Heart right ventricle (tissue), 16 donors: ENCODE results near the gene PRKD2. TPM values are rescaled to one million over a fixed set of nuclear protein-coding genes. Genes with fewer than 3 reads are reported as not detected.
A peak's percentile ranks its signal among the peaks of the same experiment; 100 is the strongest.
"Not testable (repeated sequence)": the region's sequence is repeated elsewhere in the genome, so short reads cannot be mapped to it uniquely, and the experiment has no call there.

Experiments
- ATAC-seq, 8 donors: fragments of 200-7000 bp; cut with Tn5 transposase; one replicate each; pipeline ENCODE4 v1.9.1; 2020; ENCODE audit warnings: mild to moderate bottlenecking in 8 of 8, moderate library complexity in 8 of 8, moderate number of reproducible peaks in 1 of 8
- DNase-seq, 2 donors: peaks; one replicate each; pipeline ENCODE4 v3.0.0-alpha.2; 2020
- H3K27ac ChIP-seq, 10 donors: fragments of 200-600 bp; sonication (generic) in 2 of 10; one replicate each; pipeline versions ENCODE4 v1.5.0 to v1.8.0; 2020 to 2022; ENCODE audit warnings: mild to moderate bottlenecking in 3 of 10
- H3K27me3 ChIP-seq, 7 donors: fragments of 200-600 bp; one replicate each; pipeline ENCODE4 v1.8.0; 2021 to 2022; ENCODE audit warnings: mild to moderate bottlenecking in 2 of 7
- H3K36me3 ChIP-seq, 9 donors: fragments of 200-600 bp; sonication (generic) in 1 of 9; one replicate each; pipeline versions ENCODE4 v1.5.0 to v1.8.0; 2020 to 2022; ENCODE audit warnings: mild to moderate bottlenecking in 2 of 9
- H3K4me1 ChIP-seq, 9 donors: fragments of 200-600 bp; sonication (generic) in 1 of 9; one replicate each; pipeline versions ENCODE4 v1.5.0 to v1.8.0; 2020 to 2022; ENCODE audit warnings: mild to moderate bottlenecking in 4 of 9
- H3K4me3 ChIP-seq, 10 donors: fragments of 200-600 bp; sonication (generic) in 2 of 10; one replicate each; pipeline versions ENCODE4 v1.5.0 to v1.8.0; 2020 to 2022; ENCODE audit warnings: mild to moderate bottlenecking in 7 of 10, moderate library complexity in 2 of 10
- H3K9me3 ChIP-seq, 11 donors: fragments of 200-600 bp in 10 of 11; sonication (generic) in 2 of 11; one replicate each; pipeline versions ENCODE4 v1.5.0 to v1.8.0; 2013 to 2022; ENCODE audit warnings: mild to moderate bottlenecking in 2 of 11, control low read depth in 1 of 11, moderate library complexity in 1 of 11
- CTCF ChIP-seq, 9 donors: fragments of 200-600 bp; sonication (generic) in 2 of 9; IDR thresholded peaks; one replicate each; pipeline versions ENCODE4 v1.5.0 to v1.8.0; 2021 to 2022; ENCODE audit warnings: antibody characterized with exemption in 9 of 9, mild to moderate bottlenecking in 5 of 9, moderate library complexity in 1 of 9
- WGBS, 2 donors: extraction: QIAGEN DNeasy Blood & Tissue Kit; methylation state at CpG; one replicate each; pipeline ENCODE4 v1.1.7; 2013; ENCODE audit warnings: inconsistent platforms in 1 of 2; 5-methylcytosine and 5-hydroxymethylcytosine counted together
- intact Hi-C, 10 donors: fragments of 100-400 bp; cut with DNase I; formaldehyde crosslinking; loops; one replicate each; pipeline versions ENCODE4 v1.11.1 to v1.14.2; 2022
- polyA plus RNA-seq, 2 donors: library from polyadenylated mRNA; stranded (reverse); fragments of 200-250 nt; gene quantifications; one replicate each; pipeline ENCODE4 v1.2.3, GENCODE V29; 2013
- total RNA-seq, 10 donors: library from RNA; stranded (reverse); fragmentation: NEBNext Ultra II Directional in 3 of 10; extraction: Animal tissue kit (Norgen Biotek cat#: 25700) in 3 of 10; gene quantifications; one replicate each; pipeline versions ENCODE4 v1.2.1 to v1.2.4, GENCODE V29; 2021 to 2023
- donor health status: Arrhythmogenic right ventricular cardiomyopathy.
- donor health status: ischemic (EF 13 %, LVEDD 7.1; RV severe dilation, severe dysfunction).
- donor health status: healthy with polysubstance abuse.
- donor health status: DM: no; HTN: yes; CAD: no.
- donor health status: DM: no; HTN: no; CAD: no.
- donor health status: ischemic (EF 25% LVEDD 6.9; RV normal size, moderate dysfunction).
- donor health status: ischemic (EF 25% LVEDD 5.7; RV mildly dilated, moderate dysfunction).
- donor health status: healthy.
- donor health status: DM: yes; HTN: yes; CAD: no.
- donor health status: Ischemic cardiomyopathy.
- donor health status: ischemic (EF 35%, LVEDD 5.7; RV mildly dilated, moderate dysfunction).
- donor health status: nonischemic (EF 11% LVEDD 7.7; RV severe dilation, severe dysfunction).
- donor health status: DM: yes; HTN: yes; CAD: no.
- donor health status: PGD.
- donor health status: ischemic (EF 29% LVEDD 5.4; RV normal size, mild dysfunction).
- donor health status: nonischemic (EF 23%, LVEDD 6.1; RV moderate dilation, normal function).

PRKD2 gene
- total and polyA plus RNA-seq, 12 donors, result 11.7 to 22.7 (median 13.8) TPM

GRCh38 chr19:46715975-46716671 is 791 bp downstream of the PRKD2 start:
- Histone ChIP-seq H3K4me1 (peaks cover 8 to 59% (median 45%) of the 10 kb centered on the region in 9 donors), H3K27ac (peak overlapping the region; percentile 48 to 95 (median 90)), H3K36me3 (peaks cover 0 to 44% (median 16%) of the 10 kb centered on the region in 9 donors), H3K27me3 (no peaks in the 10 kb centered on the region), H3K9me3 (no peaks in the 10 kb centered on the region), H3K4me3 (peak overlapping the region; percentile 48 to 97 (median 84))
- no peak for DNase-seq
- WGBS, 2 donors, result 2% methylated on average over 40 to 42 of the region's 42 CpGs
- intact Hi-C loops, result no loop called here
- TF ChIP-seq CTCF (IDR thresholded peaks at IDR 0.05), result peak in 2 of 9 donors; percentile 11 to 21
- ATAC-seq, result no peak

GRCh38 chr19:46715620-46715974 is 1.3 kb downstream of the PRKD2 start:
- H3K27me3 ChIP-seq, result no peaks in the 10 kb centered on the region
- peaks cover 8 to 59% (median 45%) of the 10 kb centered on the region in 9 donors for H3K4me1 ChIP-seq
- H3K4me3 ChIP-seq, result peak overlapping the region; percentile 48 to 97 (median 84)
- intact Hi-C loops, result no loop called here
- peak overlapping the region; percentile 48 to 95 (median 90) for H3K27ac ChIP-seq
- WGBS, 2 donors, result 30 to 37% methylated on average over 8 of the region's 8 CpGs
- no peak for TF ChIP-seq CTCF (IDR thresholded peaks at IDR 0.05)
- H3K9me3 ChIP-seq, result no peaks in the 10 kb centered on the region
- H3K36me3 ChIP-seq, result peaks cover 0 to 44% (median 11%) of the 10 kb centered on the region in 9 donors
- no peak for ATAC-seq
- DNase-seq, result no peak

- Histone ChIP-seq H3K36me3 (peaks cover 0 to 44% (median 5%) of the 10 kb centered on the region in 9 donors), H3K27ac (peak overlapping the region; percentile 48 to 95 (median 90)), H3K4me1 (peaks cover 8 to 58% (median 45%) of the 10 kb centered on the region in 9 donors), H3K4me3 (peak overlapping the region; percentile 26 to 97 (median 76)), H3K9me3 (no peaks in the 10 kb centered on the region), H3K27me3 (no peaks in the 10 kb centered on the region)
- no peak for TF ChIP-seq CTCF (IDR thresholded peaks at IDR 0.05)
- ATAC-seq, result peak in 5 of 8 donors; percentile 1 to 21 (median 10)
- intact Hi-C loops, result no loop called here
- WGBS, 2 donors, result 8 to 10% methylated on average over 12 of the region's 12 CpGs
- DNase-seq, result no peak
These were observed 2.3 kb downstream of the PRKD2 start for GRCh38 chr19:46714444-46715106.

GRCh38 chr19:46713781-46714443 is 3.0 kb downstream of the PRKD2 start:
- intact Hi-C loops, result loop anchor here in 1 of 10 donors (1.0 kb wide), 1 partner anchor 14 kb away; no protein-coding TSS in a partner anchor
- Histone ChIP-seq H3K4me1 (peaks cover 8 to 53% (median 44%) of the 10 kb centered on the region in 9 donors), H3K36me3 (peaks cover 0 to 44% (median 11%) of the 10 kb centered on the region in 9 donors), H3K9me3 (no peaks in the 10 kb centered on the region), H3K4me3 (peak overlapping the region; percentile 26 to 97 (median 76)), H3K27me3 (no peaks in the 10 kb centered on the region), H3K27ac (peak overlapping the region; percentile 63 to 95 (median 90))
- peak; percentile 69 to 83 (median 78) for ATAC-seq
- no peak for TF ChIP-seq CTCF (IDR thresholded peaks at IDR 0.05)
- peak; percentile 89 to 97 for DNase-seq
- WGBS, 2 donors, result 1 to 2% methylated on average over 39 of the region's 39 CpGs

- not testable (repeated sequence) for DNase-seq, ATAC-seq, H3K9me3 ChIP-seq, H3K27me3 ChIP-seq
- intact Hi-C loops, result loop anchor here in 1 of 10 donors (1.0 kb wide), 1 partner anchor 15 kb away; no protein-coding TSS in a partner anchor
- peaks cover 8 to 43% (median 33%) of the 10 kb centered on the region in 9 donors for H3K4me1 ChIP-seq
- H3K36me3 ChIP-seq, result peaks cover 0 to 48% (median 11%) of the 10 kb centered on the region in 9 donors
- peak overlapping the region in 3 of 10 donors; percentile 63 to 91 (median 88) for H3K4me3 ChIP-seq
- 83 to 84% methylated on average over 6 of the region's 6 CpGs for WGBS, 2 donors
- peak overlapping the region in 6 of 10 donors; percentile 78 to 95 (median 91) for H3K27ac ChIP-seq
These were observed 4.1 kb downstream of the PRKD2 start for GRCh38 chr19:46712768-46713338.
